ENCODE measurements around the gene IL1RAP.
"Not testable (repeated sequence)": the region's sequence is repeated elsewhere in the genome, so short reads cannot be mapped to it uniquely, and the experiment has no call there.

The IL1RAP gene

GRCh38 chr3:190513409-190514370, at the start of gene IL1RAP:
TSS of gene IL1RAP (plus strand) at chr3:190514085. CDS start at chr3:190564290, 50,205 bp downstream.
- DNase-seq (ENCODE audit: low spot score), result peak; percentile 97

GRCh38 chr3:190467922-190468321, 46.0 kb upstream of the IL1RAP start:
- no peak for DNase-seq (ENCODE audit: low spot score)

GRCh38 chr3:190473261-190473660, 40.6 kb upstream of the IL1RAP start:
- DNase-seq (ENCODE audit: low spot score), result not testable (repeated sequence)

- peak; percentile 13 for DNase-seq (ENCODE audit: low spot score)
Observed at GRCh38 chr3:190481779-190482178, 32.1 kb upstream of the IL1RAP start.

GRCh38 chr3:190485830-190486532, 27.9 kb upstream of the IL1RAP start:
- DNase-seq (ENCODE audit: low spot score), result no peak

- no peak for DNase-seq (ENCODE audit: low spot score)
Observed at GRCh38 chr3:190486533-190486864, 27.4 kb upstream of the IL1RAP start.

GRCh38 chr3:190486908-190487607, 26.8 kb upstream of the IL1RAP start:
- DNase-seq (ENCODE audit: low spot score), result no peak

GRCh38 chr3:190491533-190492054, 22.3 kb upstream of the IL1RAP start:
- DNase-seq (ENCODE audit: low spot score), result no peak

- no peak for DNase-seq (ENCODE audit: low spot score)
Observed at GRCh38 chr3:190492129-190492528, 21.8 kb upstream of the IL1RAP start.

GRCh38 chr3:190492966-190493365, 20.9 kb upstream of the IL1RAP start:
- DNase-seq (ENCODE audit: low spot score), result no peak

- DNase-seq (ENCODE audit: low spot score), result no peak
Observed at GRCh38 chr3:190494907-190495306, 19.0 kb upstream of the IL1RAP start.

GRCh38 chr3:190495354-190495753, 18.5 kb upstream of the IL1RAP start:
- DNase-seq (ENCODE audit: low spot score), result no peak

- DNase-seq (ENCODE audit: low spot score), result peak; percentile 11
Observed at GRCh38 chr3:190495796-190496195, 18.1 kb upstream of the IL1RAP start.

- no peak for DNase-seq (ENCODE audit: low spot score)
Observed at GRCh38 chr3:190496859-190497258, 17.0 kb upstream of the IL1RAP start.

GRCh38 chr3:190497811-190498210, 16.1 kb upstream of the IL1RAP start:
- no peak for DNase-seq (ENCODE audit: low spot score)

- no peak for DNase-seq (ENCODE audit: low spot score)
Observed at GRCh38 chr3:190498293-190498692, 15.6 kb upstream of the IL1RAP start.

- DNase-seq (ENCODE audit: low spot score), result no peak
Observed at GRCh38 chr3:190499122-190499521, 14.8 kb upstream of the IL1RAP start.

- no peak for DNase-seq (ENCODE audit: low spot score)
Observed at GRCh38 chr3:190502946-190503345, 10.9 kb upstream of the IL1RAP start.

- DNase-seq (ENCODE audit: low spot score), result no peak
Observed at GRCh38 chr3:190504354-190505125, 9.3 kb upstream of the IL1RAP start.

GRCh38 chr3:190505381-190506003, 8.4 kb upstream of the IL1RAP start:
- no peak for DNase-seq (ENCODE audit: low spot score)

GRCh38 chr3:190506271-190506670, 7.6 kb upstream of the IL1RAP start:
- DNase-seq (ENCODE audit: low spot score), result no peak
